ENCODE results near the gene ZNF205.

ZNF205 gene

DNA sequence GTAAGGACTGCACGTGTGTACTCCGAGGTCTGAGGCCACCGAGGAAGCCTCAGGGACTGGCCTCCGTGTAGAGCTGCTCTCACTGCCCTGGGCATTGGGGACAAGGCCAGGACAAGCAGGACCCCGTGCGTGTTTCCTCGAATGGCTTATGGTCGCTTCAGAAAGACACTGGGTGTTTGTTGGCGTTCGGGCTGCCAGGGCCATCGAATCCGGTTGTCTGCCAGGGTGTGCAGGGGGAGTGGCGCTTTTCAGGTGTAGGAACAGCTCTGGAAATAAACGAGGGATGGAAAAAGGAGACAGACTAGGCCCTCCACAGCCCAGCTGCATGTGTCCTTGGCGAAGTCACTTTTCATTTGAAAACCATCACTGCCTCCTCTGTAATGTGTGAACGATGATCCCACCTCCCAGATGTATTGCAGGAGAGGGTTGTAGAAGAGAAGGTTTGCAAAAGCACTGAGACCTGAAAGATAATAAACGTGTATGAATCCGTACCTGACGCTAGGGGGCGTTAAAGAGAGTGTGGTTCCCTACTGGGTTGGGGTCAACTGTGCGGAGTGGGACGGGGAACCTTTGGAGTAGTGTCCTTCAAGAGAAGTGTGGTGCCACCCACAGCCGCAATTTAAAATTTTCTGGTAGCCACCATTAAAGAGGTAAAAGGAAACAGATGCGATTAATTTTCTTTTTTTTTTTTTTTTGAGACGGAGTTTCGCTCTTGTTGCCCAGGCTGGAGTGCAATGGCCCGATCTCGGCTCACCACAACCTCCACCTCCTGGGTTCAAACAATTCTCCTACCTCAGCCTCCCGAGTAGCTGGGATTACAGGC is 11.2 kb upstream of the ZNF205 start:
- no peak for DNase-seq (ENCODE audit: low spot score)

DNA sequence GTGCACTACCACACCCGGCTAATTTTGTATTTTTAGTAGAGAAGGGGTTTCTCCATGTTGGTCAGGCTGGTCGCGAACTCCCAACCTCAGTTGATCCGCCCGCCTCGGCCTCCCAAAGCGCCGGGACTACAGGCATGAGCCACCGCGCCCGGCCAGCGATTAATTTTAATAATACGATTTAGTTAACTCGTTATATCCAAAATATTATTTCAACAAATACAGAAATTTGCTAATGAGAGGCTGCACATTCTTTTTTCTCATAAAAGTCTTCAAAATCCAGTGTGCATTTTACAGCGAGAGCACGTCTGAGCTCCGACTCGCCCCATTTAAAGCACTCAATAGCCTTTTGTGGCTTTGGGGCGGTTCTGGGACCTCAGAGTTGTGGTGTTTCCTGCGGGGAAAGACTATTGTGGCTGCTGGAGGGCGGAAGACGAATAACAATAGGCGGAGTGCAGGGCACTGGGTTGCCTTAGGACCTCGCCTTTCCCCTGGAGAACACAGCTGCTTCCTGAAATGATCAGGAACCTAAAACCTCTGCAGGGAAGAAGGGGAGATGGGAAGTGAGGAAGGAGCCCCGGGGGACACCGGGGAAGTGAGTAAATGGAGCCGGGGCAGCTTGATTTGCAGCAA is 10.4 kb upstream of the ZNF205 start:
- DNase-seq (ENCODE audit: low spot score): no peak

DNA sequence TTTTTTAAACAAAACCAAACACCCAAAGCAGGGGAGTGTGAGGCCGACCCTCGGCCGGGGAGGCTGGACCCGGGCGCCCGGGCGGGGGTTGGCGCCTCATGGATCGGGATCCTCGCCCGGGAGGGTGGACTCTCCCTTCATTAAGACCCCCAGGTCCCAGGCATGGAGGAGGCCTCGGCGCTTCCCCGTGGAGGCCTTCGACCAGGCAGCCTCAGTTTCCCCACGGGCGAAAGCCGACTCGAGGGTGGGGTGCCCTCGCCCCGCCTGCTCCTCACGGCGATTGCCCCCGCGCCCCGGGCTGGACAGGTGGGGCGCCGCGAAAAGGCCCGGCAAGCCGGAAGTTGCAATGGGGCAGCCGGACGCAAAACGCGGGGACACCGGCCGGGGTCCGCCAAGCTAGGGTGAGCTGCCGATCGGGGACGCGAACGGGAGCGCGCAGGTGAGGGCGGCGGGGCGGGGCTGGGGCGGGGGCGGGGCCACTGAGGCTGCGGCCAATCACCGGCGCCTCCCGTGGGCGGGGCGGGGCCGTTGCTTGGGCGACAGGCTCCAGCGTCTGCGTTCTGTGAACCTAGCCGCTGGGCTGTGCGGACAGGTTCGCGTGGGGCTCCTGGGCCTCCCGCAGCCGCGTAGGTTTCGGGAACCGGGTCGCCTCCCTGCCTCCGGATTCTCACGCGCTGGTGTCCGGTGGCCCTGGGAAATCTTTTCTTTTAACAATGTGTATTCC is 6.0 kb upstream of the ZNF205 start:
- peak; percentile 98 for DNase-seq (ENCODE audit: low spot score)

DNA sequence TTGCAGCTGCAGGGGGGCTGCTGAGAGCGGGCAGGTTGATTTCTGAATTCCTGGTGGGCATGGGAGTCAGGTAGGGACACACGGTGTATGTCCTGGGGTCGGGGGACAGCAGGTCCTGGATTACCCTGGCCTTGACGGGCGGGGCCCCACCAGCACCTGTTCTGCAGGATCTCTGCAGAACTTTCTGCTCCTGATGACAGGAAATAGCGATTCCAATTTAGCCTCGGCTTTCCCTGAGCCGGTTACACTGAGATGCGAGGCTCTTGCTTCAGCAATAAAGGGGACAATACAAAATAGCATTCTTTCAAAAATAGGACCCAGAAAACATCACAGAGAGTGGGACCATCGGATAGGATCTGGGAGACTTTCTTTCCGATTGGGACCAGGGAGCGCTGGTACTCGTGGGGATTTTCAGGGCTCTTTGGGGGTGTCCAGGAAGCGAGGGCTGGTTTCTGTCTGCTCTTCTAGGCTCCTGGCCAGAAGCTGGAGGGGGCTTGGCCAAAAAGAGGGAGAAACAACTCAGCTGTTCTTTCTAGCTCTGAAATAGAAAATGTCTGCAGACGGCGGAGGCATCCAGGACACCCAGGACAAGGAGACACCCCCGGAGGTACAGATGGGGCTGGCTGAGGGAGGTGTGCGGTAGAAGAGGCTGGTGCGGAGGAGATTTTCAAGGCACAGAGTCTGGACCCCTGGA is 642 bp downstream of the ZNF205 start:
- DNase-seq (ENCODE audit: low spot score): no peak

DNA sequence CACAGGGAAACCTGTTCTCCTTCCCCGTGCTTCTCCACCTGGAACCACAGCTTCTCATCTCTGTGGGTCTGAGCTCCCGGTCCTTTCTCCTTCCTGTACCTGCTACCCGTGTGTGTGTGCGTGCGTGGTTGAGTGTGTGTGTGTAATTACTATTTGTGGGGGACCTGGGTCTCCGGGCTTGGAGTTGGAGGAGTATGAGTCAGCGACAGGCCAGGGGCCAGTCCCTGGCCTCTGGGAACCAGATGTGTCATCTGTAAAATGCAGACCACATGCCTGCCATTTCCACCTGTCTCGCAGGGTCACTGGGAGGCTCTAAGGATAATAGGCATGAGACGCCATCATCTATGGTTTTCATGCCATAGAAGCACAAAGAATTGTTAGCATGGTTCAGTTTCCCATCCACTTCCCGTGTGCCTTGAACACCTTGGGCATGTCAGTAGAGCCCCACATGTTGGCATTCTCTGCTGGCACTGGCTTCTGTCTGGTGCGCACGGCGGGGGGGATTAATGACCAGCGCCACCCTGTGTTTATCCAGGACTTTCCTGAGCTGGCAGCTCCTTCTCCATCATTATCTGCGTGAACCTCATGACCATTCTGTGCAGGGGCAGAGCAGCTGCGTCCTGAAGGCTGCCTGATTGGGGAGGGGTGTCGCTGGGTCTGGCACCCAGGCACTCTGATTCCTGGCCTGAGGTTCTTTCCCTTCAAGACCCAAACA is 1.5 kb downstream of the ZNF205 start:
- no peak for DNase-seq (ENCODE audit: low spot score)

DNA sequence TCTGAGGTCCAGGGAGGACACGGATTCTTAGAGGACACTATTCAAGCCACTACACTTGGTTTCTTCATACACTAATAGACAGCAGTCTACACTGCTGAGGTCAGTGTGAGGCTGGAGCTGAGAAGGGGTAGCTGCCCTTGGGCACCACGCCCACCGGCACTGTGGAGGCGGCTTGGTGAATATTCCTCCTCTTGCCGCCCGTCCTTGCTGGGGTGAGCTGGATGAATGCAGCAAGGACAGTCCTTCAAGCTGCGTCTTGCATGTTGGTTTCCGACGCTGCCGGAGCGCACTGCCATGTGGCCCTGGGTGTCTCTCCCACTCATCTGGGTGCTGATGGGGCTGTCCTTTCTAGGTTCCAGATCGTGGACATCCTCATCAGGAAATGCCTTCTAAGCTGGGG is 2.6 kb downstream of the ZNF205 start:
- DNase-seq (ENCODE audit: low spot score): no peak

DNA sequence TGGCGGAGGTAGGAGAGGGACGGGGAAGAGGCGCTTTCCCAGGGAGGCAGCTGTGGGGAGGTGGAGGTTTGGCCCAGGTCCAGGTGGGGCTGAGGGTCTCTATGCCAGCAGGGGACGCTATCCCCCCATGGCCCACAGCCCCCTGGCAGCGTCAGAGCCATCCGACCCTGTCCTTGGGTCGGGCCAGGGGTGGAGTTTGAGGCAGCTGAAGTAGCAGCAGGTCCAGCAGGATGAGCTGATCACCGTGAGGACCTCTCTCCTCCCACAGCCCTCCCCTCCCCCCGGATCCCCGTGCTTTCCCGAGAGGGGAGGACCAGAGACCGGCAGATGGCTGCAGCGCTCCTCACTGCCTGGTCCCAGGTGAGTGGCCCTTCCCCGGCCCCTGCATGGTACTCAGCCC is 3.2 kb downstream of the ZNF205 start:
- no peak for DNase-seq (ENCODE audit: low spot score)

DNA sequence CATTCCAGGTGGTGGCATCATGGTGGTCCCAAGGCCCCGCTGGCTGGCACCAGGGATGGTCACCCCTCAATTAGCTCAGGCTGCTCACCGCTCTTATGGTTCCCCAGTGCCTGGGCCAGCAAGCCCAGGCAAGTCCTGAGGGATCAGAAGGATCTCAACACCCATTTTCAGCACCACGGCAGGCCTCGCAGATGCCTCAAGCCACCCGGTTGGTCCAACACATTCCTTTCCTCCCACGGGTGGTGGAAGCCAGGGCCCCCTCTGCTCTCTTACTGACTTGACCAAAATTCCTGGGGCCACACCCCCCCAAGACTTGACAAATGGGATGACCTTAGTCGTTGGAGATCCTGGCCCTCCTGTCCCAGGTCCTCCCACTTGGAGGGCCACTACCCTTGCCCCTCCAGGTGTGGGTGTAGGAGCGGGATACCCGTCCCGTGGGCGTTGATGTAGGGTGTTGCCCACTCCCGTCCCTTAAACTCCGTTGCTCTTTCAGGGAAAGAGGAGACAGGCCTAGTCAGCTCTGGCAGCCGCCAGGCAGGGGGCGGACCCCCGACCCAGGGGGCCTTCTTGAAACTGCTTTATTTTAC is 5.9 kb downstream of the ZNF205 start:
- DNase-seq (ENCODE audit: low spot score): no peak

DNA sequence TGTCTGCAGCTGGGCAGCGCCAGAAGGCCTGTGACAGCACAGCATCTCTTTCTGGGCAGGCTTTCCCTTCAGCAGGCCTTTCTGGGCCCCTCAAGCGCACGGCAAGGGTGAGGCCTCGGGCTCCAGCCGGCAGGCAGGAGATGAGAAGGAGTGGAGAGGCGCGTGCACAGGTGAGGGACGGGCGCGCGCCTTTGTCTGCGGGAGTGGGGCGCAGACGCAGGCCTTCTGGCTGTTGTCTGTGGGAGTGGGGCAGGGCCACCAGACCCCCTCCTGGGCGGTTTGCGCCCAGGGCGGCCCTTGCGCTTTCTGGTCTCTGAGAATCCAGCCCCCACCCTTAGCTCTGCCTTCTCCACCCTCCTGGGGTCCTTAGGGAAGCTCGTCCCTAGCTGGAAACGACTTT is 6.5 kb downstream of the ZNF205 start:
- DNase-seq (ENCODE audit: low spot score): no peak

DNA sequence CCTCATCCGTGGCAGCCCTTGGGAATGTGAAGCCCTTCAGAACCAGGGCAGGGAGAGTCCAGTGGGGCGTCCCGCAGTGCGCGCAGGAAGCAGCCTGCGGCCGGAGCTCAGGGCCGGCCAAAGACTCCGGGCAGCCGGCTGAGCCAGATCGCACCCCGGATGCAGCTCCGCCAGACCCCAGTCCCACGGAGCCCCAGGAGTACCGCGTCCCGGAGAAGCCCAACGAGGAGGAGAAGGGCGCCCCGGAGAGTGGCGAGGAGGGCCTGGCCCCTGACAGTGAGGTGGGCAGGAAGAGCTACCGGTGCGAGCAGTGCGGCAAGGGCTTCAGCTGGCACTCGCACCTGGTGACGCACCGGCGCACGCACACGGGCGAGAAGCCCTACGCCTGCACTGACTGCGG is 6.9 kb downstream of the ZNF205 start:
- DNase-seq (ENCODE audit: low spot score): no peak

DNA sequence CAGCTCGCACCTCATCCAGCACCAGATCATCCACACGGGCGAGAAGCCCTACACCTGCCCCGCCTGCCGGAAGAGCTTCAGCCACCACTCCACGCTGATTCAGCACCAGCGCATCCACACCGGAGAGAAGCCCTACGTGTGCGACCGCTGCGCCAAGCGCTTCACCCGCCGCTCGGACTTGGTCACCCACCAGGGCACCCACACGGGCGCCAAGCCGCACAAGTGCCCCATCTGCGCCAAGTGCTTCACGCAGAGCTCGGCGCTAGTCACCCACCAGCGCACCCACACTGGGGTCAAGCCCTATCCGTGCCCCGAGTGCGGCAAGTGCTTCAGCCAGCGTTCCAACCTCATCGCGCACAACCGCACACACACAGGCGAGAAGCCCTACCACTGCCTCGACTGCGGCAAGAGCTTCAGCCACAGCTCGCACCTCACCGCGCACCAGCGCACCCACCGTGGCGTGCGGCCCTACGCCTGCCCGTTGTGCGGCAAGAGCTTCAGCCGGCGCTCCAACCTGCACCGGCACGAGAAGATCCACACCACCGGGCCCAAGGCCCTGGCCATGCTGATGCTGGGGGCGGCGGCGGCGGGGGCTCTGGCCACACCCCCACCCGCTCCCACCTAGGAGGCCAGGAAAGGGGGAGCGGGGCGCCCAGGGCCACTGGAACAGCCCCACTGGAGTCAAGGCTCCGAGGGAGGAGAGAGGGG is 7.5 kb downstream of the ZNF205 start:
- DNase-seq (ENCODE audit: low spot score): no peak

DNA sequence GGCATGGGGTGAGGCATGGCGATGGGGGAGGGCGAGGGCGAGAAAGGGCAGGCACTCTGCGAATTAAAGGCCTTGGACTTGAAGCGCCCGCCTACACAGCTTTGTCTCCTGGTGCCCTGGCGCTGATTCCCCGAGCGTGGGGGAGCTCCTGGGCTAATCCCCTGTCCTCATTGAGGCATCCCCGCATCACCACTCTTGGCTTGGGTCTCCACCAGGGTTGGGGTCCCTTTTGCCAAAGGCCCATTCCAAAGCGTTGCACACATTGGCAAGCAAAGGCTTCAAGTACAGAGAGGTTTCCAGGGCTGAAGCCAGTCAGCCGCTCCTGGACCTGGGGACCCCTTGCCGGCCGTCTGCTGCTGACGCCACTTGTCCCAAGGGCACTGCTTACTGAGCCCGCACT is 8.0 kb downstream of the ZNF205 start:
- no peak for DNase-seq (ENCODE audit: low spot score)

DNA sequence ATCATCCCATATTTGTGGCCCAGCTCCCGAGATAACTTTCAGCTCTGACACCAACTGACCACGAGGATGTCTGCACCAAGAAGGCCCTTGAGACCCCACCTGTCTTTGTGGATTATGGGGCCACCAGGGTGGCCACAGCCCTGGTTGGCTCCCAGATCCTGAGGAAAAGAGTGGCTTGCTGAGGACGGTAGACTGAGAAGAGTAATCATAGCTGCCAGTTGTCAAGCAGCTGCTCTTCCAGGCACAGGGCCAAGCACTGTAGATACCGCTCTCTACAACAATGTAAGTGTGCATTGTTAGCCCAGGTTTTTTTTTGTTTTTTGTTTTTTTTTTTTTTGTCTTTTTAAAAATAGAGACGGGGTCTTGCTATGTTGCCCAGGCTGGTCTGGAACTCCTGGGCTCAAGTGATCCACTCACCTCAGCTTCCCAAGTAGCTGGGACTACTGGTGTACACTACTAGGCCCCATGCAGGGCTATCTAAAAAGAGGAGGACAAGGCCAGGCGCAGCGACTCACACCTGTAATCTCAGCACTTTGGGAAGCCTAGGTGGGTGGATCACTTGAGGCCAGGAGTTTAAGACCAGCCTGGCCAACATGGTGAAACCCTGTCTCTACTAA is 9.6 kb downstream of the ZNF205 start:
- DNase-seq (ENCODE audit: low spot score): no peak

DNA sequence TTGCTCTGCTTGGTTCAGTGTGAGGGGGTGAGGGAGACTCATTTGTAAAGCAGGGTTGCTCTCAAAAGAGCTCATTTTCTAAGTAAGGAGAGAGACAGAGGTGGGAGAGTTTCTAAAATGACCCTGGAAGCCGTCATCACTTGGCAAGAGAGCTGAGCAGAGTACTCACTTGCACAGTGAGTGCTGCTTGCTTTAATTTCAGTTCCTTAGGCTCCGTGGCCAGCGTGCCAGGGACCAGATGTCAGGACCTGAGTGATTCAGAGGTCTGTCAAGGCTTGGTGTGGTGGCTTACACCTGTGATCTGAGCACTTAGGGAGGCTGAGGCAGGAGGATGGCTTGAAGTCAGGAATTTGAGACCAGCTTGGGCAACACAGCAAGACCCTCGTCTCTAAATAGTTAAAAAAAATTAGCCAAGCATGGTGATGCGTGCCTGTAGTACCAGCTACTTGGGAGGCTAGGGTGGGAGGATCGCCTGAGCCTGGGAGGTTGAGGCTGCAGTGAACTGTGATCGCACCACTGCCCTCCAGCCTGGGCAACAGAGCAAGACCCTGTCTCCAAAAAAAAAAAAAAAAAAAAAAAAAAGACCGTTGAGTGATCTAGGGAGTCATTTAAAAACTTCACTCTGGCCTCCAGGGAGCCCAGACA is 10.7 kb downstream of the ZNF205 start:
- no peak for DNase-seq (ENCODE audit: low spot score)

DNA sequence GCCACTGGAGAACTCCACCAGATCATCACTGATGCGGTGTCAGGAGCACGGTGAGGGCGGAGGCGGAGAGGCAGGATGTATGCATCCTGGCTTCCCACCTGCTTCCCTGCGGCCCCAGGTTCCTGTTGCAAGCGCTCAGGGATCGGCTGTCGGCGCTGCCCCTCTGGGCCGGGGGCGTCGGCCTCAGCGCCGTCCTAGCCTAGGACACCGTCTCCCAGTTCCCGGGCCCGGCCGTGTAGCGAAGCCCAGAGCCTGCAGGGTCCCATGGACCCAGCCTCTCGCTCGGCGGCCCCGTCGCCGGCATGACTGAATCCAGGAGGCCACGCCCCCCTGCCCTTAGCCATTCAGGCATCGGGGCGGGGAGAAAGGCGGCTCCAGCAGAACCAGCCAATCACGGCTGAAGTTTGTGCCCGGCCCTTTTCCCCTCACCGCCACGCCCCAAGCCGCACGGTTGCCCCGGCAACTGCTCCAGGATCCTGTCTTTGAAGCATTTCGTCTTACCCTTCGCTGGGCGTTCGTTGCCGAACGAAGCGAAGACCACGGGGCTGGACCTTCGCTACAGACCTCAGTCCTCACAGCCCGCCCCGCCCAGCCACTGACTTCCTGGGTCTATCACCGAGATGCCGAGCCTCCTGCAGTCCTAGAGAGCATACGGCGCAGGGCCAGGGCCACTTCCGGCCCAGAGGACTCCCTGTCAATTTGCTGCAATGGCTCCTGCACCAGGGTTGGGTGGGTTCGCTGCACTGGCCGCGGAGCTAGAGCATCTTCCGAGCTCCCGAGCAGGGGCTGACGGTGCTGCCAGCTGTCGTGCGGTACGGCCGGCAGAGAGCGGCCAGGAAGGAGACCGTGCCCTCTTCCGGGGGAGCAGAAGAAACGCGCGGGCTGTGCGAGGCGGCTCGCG is 11.8 kb downstream of the ZNF205 start:
- peak; percentile 93 for DNase-seq (ENCODE audit: low spot score)

DNA sequence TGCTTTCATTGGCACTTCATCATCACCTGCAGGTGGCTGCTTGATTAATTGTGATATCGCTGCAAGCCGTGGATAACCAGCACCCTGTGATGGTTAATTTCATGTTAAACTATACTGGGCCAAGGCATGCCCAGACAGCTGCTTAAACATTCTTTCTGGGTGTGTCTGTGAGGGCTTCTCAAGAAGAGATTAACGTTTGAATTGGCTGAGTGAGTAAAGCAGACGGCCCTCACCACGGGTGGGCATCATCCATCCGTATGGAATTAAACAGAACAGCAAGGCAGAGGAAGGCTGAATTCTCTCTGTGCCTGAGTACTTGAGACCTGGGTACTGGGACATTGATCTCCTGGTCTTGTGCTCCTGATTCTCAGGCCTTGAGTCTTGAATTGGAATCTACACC is 15.4 kb downstream of the ZNF205 start:
- DNase-seq (ENCODE audit: low spot score): no peak

DNA sequence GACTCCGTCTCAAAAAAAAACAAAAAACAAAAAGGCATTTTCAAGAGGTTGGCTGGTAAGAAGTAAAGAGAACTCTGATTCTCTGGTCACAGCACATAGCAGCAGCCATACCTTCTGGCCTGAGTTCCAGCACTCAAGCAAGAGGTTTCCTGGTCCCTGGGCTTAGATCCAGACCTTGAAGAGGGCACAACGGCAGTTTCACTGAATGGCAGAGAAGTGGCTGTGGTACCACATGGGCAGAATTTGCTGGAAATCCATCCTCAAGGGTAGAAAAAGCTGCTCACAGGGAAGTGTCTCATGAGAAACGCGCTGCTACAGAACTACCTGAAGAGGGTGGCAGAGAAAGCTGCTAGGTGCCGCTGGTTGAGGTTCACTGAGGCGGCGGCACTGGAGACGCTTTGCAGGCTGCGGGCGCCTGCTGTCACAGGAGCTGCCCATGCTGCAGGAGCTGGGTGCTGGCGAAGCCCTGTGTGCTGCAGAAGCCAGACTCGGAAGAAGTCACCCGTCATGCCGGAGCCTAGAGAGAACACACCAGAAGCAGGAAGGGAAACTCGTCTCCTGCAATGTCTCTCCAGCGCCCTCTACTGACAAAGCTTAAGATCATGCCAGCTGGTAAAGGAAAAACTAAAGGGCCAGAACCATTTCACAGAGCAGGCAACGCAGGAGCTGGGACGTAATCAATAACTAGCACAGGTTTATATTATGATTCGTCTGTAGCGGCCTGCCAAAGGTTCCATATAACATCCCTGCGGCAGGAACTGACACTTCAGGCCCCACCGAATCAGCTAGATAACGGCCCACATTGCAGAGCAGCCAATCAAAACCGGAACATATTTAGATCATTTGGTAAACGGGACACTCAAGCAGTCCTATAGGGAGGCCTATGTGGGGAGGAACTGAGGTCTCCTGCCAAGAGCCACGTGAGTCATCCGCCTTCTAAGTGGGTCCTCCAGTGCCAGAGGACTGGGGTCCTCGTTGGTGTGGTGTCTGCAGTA is 17.0 kb downstream of the ZNF205 start:
- DNase-seq (ENCODE audit: low spot score): peak; percentile 57
